K562 (cell line): ENCODE results near the gene CDK11B. TPM values are rescaled to one million over a fixed set of nuclear protein-coding genes. Genes with fewer than 3 reads are reported as not detected.
A peak's percentile ranks its signal among the peaks of the same experiment; 100 is the strongest.

Experiments
- AFF4 ChIP-seq: sonication (generic); formaldehyde crosslinking; IDR thresholded peaks from 2 replicates; pipeline ENCODE4 v1.8.0; 2023; ENCODE audit warnings: mild to moderate bottlenecking, missing genetic modification reagents
- E2F8 ChIP-seq: fragments of 450-650 bp; IDR thresholded peaks from 2 replicates; pipeline ENCODE4 v1.7.1; 2018; ENCODE audit warnings: mild to moderate bottlenecking, low read depth; ENCODE audit not compliant: partially characterized antibody
- E4F1 ChIP-seq: fragments of 250-450 bp; sonication (Bioruptor Pico); IDR thresholded peaks from 2 replicates; pipeline ENCODE4 v1.5.0; 2021; ENCODE audit warnings: mild to moderate bottlenecking, borderline replicate concordance
- ETS1 ChIP-seq: conservative IDR thresholded peaks from 2 replicates; pipeline ENCODE4 v1.6.1; 2011; ENCODE audit warnings: low read depth, mild to moderate bottlenecking, low read length; ENCODE audit not compliant: control insufficient read depth
- KLF13 ChIP-seq: fragments of 450-650 bp; IDR thresholded peaks from 2 replicates; pipeline ENCODE4 v1.6.1; 2016; ENCODE audit warnings: missing genetic modification characterization, low read depth, mild to moderate bottlenecking, missing compliant biosample characterization, moderate library complexity, borderline replicate concordance
- NFXL1 ChIP-seq: fragments of 450-650 bp; formaldehyde crosslinking; IDR thresholded peaks from 2 replicates; pipeline ENCODE4 v1.4.0; 2021; ENCODE audit warnings: mild to moderate bottlenecking
- PBX2 ChIP-seq, 2 experiments: IDR thresholded peaks in 1 of 2; conservative IDR thresholded peaks in 1 of 2; 2 replicates each; pipeline ENCODE4 v1.6.1; 2016; ENCODE audit warnings: low read depth in 2 of 2, mild to moderate bottlenecking in 1 of 2, missing compliant biosample characterization in 1 of 2, missing genetic modification characterization in 1 of 2, moderate library complexity in 1 of 2
- SMARCE1 ChIP-seq: fragments of 450-650 bp; IDR thresholded peaks from 2 replicates; pipeline ENCODE4 v1.7.1; 2016; ENCODE audit warnings: mild to moderate bottlenecking
- TEAD2 ChIP-seq: fragments of 450-650 bp; IDR thresholded peaks from 2 replicates; pipeline ENCODE4 v1.6.1; 2016; ENCODE audit warnings: missing genetic modification characterization, control low read depth, missing compliant biosample characterization
- ZC3H11A ChIP-seq: IDR thresholded peaks from 2 replicates; pipeline ENCODE4 v1.6.1; 2012; ENCODE audit warnings: low read depth, low read length, improper control_type of control experiment
- ZNF408 ChIP-seq: fragments of 250-450 bp; sonication (Bioruptor Pico); IDR thresholded peaks from 2 replicates; pipeline ENCODE4 v1.4.0; 2020; ENCODE audit warnings: low read depth, mild to moderate bottlenecking, moderate library complexity
- polyA plus RNA-seq, 8 experiments: library from polyadenylated mRNA; depleted of rRNA in 4 of 8; stranded (reverse) in 5 of 8; unstranded in 3 of 8; fragments of >200 nt; fragmentation: Nextera tagmentation in 2 of 8; fragmentation: Illumina TruSeq in 1 of 8; extraction: Ambion mirVana in 2 of 8; extraction: Trizol in 1 of 8; gene quantifications; 2 replicates each; pipeline versions ENCODE4 v1.2.1 to v1.2.3, GENCODE V29; 2011 to 2014; ENCODE audit warnings: inconsistent platforms in 1 of 8, missing spikeins in 1 of 8
- total RNA-seq, 7 experiments: library from RNA; depleted of rRNA in 6 of 7; stranded (reverse); fragments of >200 nt in 6 of 7; fragmentation: Illumina TruSeq in 2 of 7; extraction: Trizol in 2 of 7; gene quantifications; 2 replicates each; pipeline versions ENCODE4 v1.2.1 to v1.2.3, GENCODE V29; 2011 to 2021; ENCODE audit warnings: low replicate concordance in 1 of 7

The CDK11B gene
- total and polyA plus RNA-seq, 9 of the 15 experiments (the other 6 are each of a cell fraction or from before 2014, with no cell fraction given) = 2.8 to 52.2 (median 19.5) TPM

GRCh38 chr1:1616045-1616790 is 42.6 kb downstream of the CDK11B start (continued):
- TF ChIP-seq PBX2 (CRISPR knock-in tag; IDR thresholded peaks at IDR 0.05; ENCODE audit: low read depth) (no peak), PBX2 (tag; conservative IDR thresholded peaks at IDR 0.05; ENCODE audit: low read depth) (no peak), KLF13 (no peak), AFF4 (CRISPR knock-in tag) (peak; percentile 94), ZNF408 (no peak), SMARCE1 (no peak), NFXL1 (CRISPR knock-in tag) (no peak), ETS1 (no peak), E2F8 (no peak), TEAD2 (tag) (no peak), ZC3H11A (no peak), E4F1 (0 out of 2 replicates have a peak, but pooled peaks have one; percentile 51)
